A549 (cell line): ENCODE measurements around the gene PARP1. TPM values are rescaled to one million over a fixed set of nuclear protein-coding genes. Genes with fewer than 3 reads are reported as not detected.

Experiments used
- ATAC-seq, 2 experiments: fragments of 200-7000 bp in 1 of 2; fragments of >200 bp in 1 of 2; cut with Nextera tagmentation in 1 of 2; cut with Tn5 transposase in 1 of 2; 3 replicates each; pipeline versions ENCODE4 v1.8.0 to v1.9.1; 2018 to 2020; ENCODE audit warnings: mild to moderate bottlenecking in 1 of 2, moderate library complexity in 1 of 2
- CTCF ChIA-PET: fragments of 300-600 bp; sonication (Branson Sonifier 250); formaldehyde crosslinking; extraction: SDS; loops from one replicate; lab custom pipeline; 2021; ENCODE audit warnings: antibody characterized with exemption, inconsistent platforms; lab: Yijun Ruan, JAX
- POLR2A ChIA-PET: fragments of 350-600 bp; formaldehyde crosslinking; extraction: SDS; loops from one replicate; lab custom pipeline; 2021; ENCODE audit warnings: antibody characterized with exemption, inconsistent platforms; lab: Yijun Ruan, JAX
- DNase-seq, 2 experiments: peaks; one replicate each; pipeline versions ENCODE4 v3.0.0 to v3.0.0-alpha.2; 2011 to 2016; ENCODE audit warnings: low read depth in 1 of 2, low spot score in 1 of 2
- FAIRE-seq: peaks from 2 replicates; lab custom pipeline; 2011; peaks lifted over from hg19 to GRCh38; lab: Jason Lieb, UNC
- H3K27ac ChIP-seq, 2 experiments: fragments of >200 bp; sonication (Bioruptor Twin); formaldehyde crosslinking; 3 replicates each; pipeline ENCODE4 v1.5.1; 2016 to 2017
- H3K4me1 ChIP-seq: fragments of >200 bp; sonication (Bioruptor Twin); formaldehyde crosslinking; 3 replicates; pipeline ENCODE4 v1.6.1; 2016
- H3K4me2 ChIP-seq: fragments of >200 bp; sonication (Bioruptor Twin); formaldehyde crosslinking; 3 replicates; pipeline ENCODE4 v1.6.1; 2016
- H3K4me3 ChIP-seq: fragments of >200 bp; sonication (Bioruptor Twin); formaldehyde crosslinking; 3 replicates; pipeline ENCODE4 v1.5.1; 2016
- H3K9me3 ChIP-seq: fragments of >200 bp; sonication (Bioruptor Twin); formaldehyde crosslinking; 3 replicates; pipeline ENCODE4 v1.6.1; 2016
- CBX2 ChIP-seq: fragments of 200-600 bp; sonication (generic); IDR thresholded peaks from 2 replicates; pipeline ENCODE4 v1.6.1; 2016; ENCODE audit warnings: low read depth, mild to moderate bottlenecking, borderline replicate concordance
- CBX8 ChIP-seq: fragments of 200-600 bp; sonication (generic); IDR thresholded peaks from 2 replicates; pipeline ENCODE4 v1.6.1; 2016
- CEBPB ChIP-seq, 2 experiments: fragments of >200 bp in 1 of 2; sonication (Bioruptor Twin) in 1 of 2; formaldehyde crosslinking in 1 of 2; IDR thresholded peaks; 2 replicates each; pipeline ENCODE4 v1.6.1; 2012 to 2016
- CHD2 ChIP-seq: fragments of 150-350 bp; IDR thresholded peaks from 2 replicates; pipeline ENCODE4 v1.6.1; 2014; ENCODE audit warnings: low read length; ENCODE audit not compliant: partially characterized antibody
- EHF ChIP-seq: fragments of 250-450 bp; sonication (Bioruptor Pico); IDR thresholded peaks from 2 replicates; pipeline ENCODE4 v1.5.0; 2020; ENCODE audit warnings: mild to moderate bottlenecking
- EHMT2 ChIP-seq: fragments of 200-600 bp; sonication (generic); IDR thresholded peaks from 2 replicates; pipeline ENCODE4 v1.6.1; 2016; ENCODE audit warnings: antibody characterized with exemption, low read depth, mild to moderate bottlenecking, moderate library complexity
- EP300 ChIP-seq, 2 experiments: fragments of >200 bp; sonication (Bioruptor Twin); formaldehyde crosslinking; IDR thresholded peaks; 2 replicates in 1 of 2; 3 replicates in 1 of 2; pipeline ENCODE4 v1.6.1; 2016 to 2017
- ESRRA ChIP-seq: fragments of 150-350 bp; IDR thresholded peaks from 2 replicates; pipeline ENCODE4 v1.6.1; 2014; ENCODE audit warnings: mild to moderate bottlenecking, low read length, borderline replicate concordance
- FOSB ChIP-seq: fragments of 250-450 bp; sonication (Bioruptor Pico); IDR thresholded peaks from 2 replicates; pipeline ENCODE4 v1.5.0; 2020; ENCODE audit warnings: mild to moderate bottlenecking, moderate library complexity
- FOXS1 ChIP-seq: fragments of 250-450 bp; sonication (Bioruptor Pico); IDR thresholded peaks from 2 replicates; pipeline ENCODE4 v1.5.0; 2020; ENCODE audit warnings: mild to moderate bottlenecking, moderate library complexity
- GATA3 ChIP-seq: IDR thresholded peaks from 2 replicates; pipeline ENCODE4 v1.6.1; 2012; ENCODE audit warnings: borderline replicate concordance
- HOXA7 ChIP-seq: fragments of 250-450 bp; sonication (Bioruptor Pico); IDR thresholded peaks from 2 replicates; pipeline ENCODE4 v1.5.0; 2020; ENCODE audit warnings: mild to moderate bottlenecking, moderate library complexity
- HOXB13 ChIP-seq: fragments of 250-450 bp; sonication (Bioruptor Pico); IDR thresholded peaks from 2 replicates; pipeline ENCODE4 v1.5.0; 2020; ENCODE audit warnings: low read depth, mild to moderate bottlenecking, moderate library complexity
- JUNB ChIP-seq: fragments of >200 bp; sonication (Bioruptor Twin); formaldehyde crosslinking; IDR thresholded peaks from 2 replicates; pipeline ENCODE4 v1.6.1; 2016
- KDM5A ChIP-seq: fragments of 200-600 bp; sonication (generic); IDR thresholded peaks from 2 replicates; pipeline ENCODE4 v1.6.1; 2016; ENCODE audit warnings: antibody characterized with exemption, mild to moderate bottlenecking
- MAFK ChIP-seq: fragments of 450-650 bp; IDR thresholded peaks from 2 replicates; pipeline ENCODE4 v1.6.1; 2014; ENCODE audit not compliant: partially characterized antibody
- MAZ ChIP-seq: fragments of 150-350 bp; IDR thresholded peaks from 2 replicates; pipeline ENCODE4 v1.6.1; 2014; ENCODE audit warnings: antibody characterized with exemption, low read depth, low read length, borderline replicate concordance
- NFE2L2 ChIP-seq: fragments of 150-350 bp; conservative IDR thresholded peaks from 2 replicates; pipeline ENCODE4 v1.6.1; 2014; ENCODE audit warnings: low read length
- NR3C1 ChIP-seq: fragments of >200 bp; sonication (Bioruptor Twin); formaldehyde crosslinking; IDR thresholded peaks from 3 replicates; pipeline ENCODE4 v1.6.1; 2017
- PHF8 ChIP-seq: fragments of 200-600 bp; sonication (generic); IDR thresholded peaks from 2 replicates; pipeline ENCODE4 v1.6.1; 2016; ENCODE audit warnings: low read depth, mild to moderate bottlenecking, antibody characterized with exemption, moderate library complexity, borderline replicate concordance
- POLR2A ChIP-seq: IDR thresholded peaks from 2 replicates; pipeline ENCODE4 v1.6.1; 2012; ENCODE audit warnings: mild to moderate bottlenecking, low read length
- SMC3 ChIP-seq: fragments of >200 bp; sonication (Bioruptor Twin); formaldehyde crosslinking; IDR thresholded peaks from 3 replicates; pipeline ENCODE4 v1.6.1; 2018; ENCODE audit warnings: inconsistent platforms
- TFCP2L1 ChIP-seq: fragments of 250-450 bp; sonication (Bioruptor Pico); IDR thresholded peaks from 2 replicates; pipeline ENCODE4 v1.5.0; 2021; ENCODE audit warnings: mild to moderate bottlenecking
- ZC3H11A ChIP-seq: fragments of 450-650 bp; IDR thresholded peaks from 2 replicates; pipeline ENCODE4 v1.6.1; 2014; ENCODE audit warnings: antibody characterized with exemption, mild to moderate bottlenecking
- ZFP36 ChIP-seq: fragments of 450-650 bp; IDR thresholded peaks from 2 replicates; pipeline ENCODE4 v1.6.1; 2014; ENCODE audit warnings: borderline replicate concordance; ENCODE audit not compliant: partially characterized antibody
- WGBS: methylation state at CpG from one replicate; pipeline ENCODE4 v1.1.6; 2017; ENCODE audit errors: missing lambda C conversion rate; 5-methylcytosine and 5-hydroxymethylcytosine counted together
- polyA plus RNA-seq, 4 experiments: library from polyadenylated mRNA; depleted of rRNA in 3 of 4; stranded (reverse); fragments of >200 nt; fragmentation: RNase III in 1 of 4; extraction: RNeasy Plus Mini Kit Qiagen cat#74134 plus additional on column Dnase treatment in 1 of 4; gene quantifications; 2 replicates in 3 of 4; 3 replicates in 1 of 4; pipeline ENCODE4 v1.2.3, GENCODE V29; 2011 to 2017
- TF ChIP-seq, protein P1 (sequence below): fragments of 200-600 bp; sonication (generic); IDR thresholded peaks from 2 replicates; pipeline ENCODE4 v1.6.1; 2016; ENCODE audit warnings: antibody characterized with exemption, mild to moderate bottlenecking, moderate library complexity
- TF ChIP-seq, protein P2 (sequence below): IDR thresholded peaks from 2 replicates; pipeline ENCODE4 v1.6.1; 2012
- TF ChIP-seq, protein P3 (sequence below): fragments of >200 bp; sonication (Bioruptor Twin); formaldehyde crosslinking; IDR thresholded peaks from 2 replicates; pipeline ENCODE4 v1.6.1; 2016
- TF ChIP-seq, protein P4 (sequence below): IDR thresholded peaks from 2 replicates; pipeline ENCODE4 v1.6.1; 2012

The PARP1 gene
- polyA plus RNA-seq, 2 of the 4 experiments (the other 2 are of a cell fraction), result 125 to 134 TPM

DNA sequence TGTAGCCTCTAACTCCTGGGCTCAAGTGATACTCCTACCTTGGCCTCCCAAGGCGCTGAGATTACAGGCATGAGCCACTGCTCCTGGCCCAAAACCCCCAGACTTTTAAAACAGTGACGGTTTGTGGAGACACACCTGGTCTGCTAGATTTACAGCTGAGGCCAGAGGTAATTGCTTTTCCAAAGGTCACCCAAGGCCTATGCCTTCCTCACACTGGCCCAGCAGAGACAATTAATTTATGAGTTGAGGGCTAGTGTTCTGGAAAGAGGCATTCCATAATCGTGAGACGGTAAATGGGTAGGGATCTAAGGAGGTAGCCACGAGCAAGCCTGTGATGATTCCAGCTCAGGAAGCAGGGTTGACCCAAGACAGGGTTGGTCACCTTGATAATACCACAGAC, 12.4 kb upstream of the PARP1 start:
- ChIA-PET CTCF (interaction anchor here (1.4 to 6.1 kb wide), 3 partner anchors 10 to 128 kb away, joined by 4 to 36 read pairs (median 33); partner anchors contain the start of genes PARP1 and STUM), POLR2A (no interaction called here)
- WGBS, result 66% methylated on average over 5 of the region's 5 CpGs
- Histone ChIP-seq H3K9me3 (no peaks in the 10 kb centered on the region), H3K27ac (no peak overlapping the region), H3K4me2 (no peak overlapping the region), H3K4me1 (no peaks in the 10 kb centered on the region), H3K4me3 (no peak overlapping the region)
- FAIRE-seq, result no peak
- TF ChIP-seq EP300 (IDR thresholded peaks at IDR 0.05), result no peak
- TF ChIP-seq ZFP36, result no peak
- no peak for TF ChIP-seq GATA3
- no peak for TF ChIP-seq ESRRA
- no peak for TF ChIP-seq CBX2
- TF ChIP-seq EHMT2, result no peak
- TF ChIP-seq MAZ, result no peak
- TF ChIP-seq, protein P1, sequence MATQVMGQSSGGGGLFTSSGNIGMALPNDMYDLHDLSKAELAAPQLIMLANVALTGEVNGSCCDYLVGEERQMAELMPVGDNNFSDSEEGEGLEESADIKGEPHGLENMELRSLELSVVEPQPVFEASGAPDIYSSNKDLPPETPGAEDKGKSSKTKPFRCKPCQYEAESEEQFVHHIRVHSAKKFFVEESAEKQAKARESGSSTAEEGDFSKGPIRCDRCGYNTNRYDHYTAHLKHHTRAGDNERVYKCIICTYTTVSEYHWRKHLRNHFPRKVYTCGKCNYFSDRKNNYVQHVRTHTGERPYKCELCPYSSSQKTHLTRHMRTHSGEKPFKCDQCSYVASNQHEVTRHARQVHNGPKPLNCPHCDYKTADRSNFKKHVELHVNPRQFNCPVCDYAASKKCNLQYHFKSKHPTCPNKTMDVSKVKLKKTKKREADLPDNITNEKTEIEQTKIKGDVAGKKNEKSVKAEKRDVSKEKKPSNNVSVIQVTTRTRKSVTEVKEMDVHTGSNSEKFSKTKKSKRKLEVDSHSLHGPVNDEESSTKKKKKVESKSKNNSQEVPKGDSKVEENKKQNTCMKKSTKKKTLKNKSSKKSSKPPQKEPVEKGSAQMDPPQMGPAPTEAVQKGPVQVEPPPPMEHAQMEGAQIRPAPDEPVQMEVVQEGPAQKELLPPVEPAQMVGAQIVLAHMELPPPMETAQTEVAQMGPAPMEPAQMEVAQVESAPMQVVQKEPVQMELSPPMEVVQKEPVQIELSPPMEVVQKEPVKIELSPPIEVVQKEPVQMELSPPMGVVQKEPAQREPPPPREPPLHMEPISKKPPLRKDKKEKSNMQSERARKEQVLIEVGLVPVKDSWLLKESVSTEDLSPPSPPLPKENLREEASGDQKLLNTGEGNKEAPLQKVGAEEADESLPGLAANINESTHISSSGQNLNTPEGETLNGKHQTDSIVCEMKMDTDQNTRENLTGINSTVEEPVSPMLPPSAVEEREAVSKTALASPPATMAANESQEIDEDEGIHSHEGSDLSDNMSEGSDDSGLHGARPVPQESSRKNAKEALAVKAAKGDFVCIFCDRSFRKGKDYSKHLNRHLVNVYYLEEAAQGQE, result no peak
- TF ChIP-seq CHD2, result no peak
- no peak for TF ChIP-seq KDM5A
- TF ChIP-seq EHF (CRISPR knock-in tag), result no peak
- no peak for TF ChIP-seq FOXS1
- TF ChIP-seq, protein P2, sequence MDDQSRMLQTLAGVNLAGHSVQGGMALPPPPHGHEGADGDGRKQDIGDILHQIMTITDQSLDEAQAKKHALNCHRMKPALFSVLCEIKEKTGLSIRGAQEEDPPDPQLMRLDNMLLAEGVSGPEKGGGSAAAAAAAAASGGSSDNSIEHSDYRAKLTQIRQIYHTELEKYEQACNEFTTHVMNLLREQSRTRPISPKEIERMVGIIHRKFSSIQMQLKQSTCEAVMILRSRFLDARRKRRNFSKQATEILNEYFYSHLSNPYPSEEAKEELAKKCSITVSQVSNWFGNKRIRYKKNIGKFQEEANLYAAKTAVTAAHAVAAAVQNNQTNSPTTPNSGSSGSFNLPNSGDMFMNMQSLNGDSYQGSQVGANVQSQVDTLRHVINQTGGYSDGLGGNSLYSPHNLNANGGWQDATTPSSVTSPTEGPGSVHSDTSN, result no peak
- no peak for TF ChIP-seq TFCP2L1
- TF ChIP-seq HOXB13 (CRISPR knock-in tag), result no peak
- no peak for TF ChIP-seq MAFK
- TF ChIP-seq ZC3H11A, result no peak
- TF ChIP-seq SMC3, result no peak
- no peak for TF ChIP-seq CEBPB (IDR thresholded peaks at IDR 0.05)
- TF ChIP-seq NFE2L2, result no peak
- no peak for DNase-seq
- ATAC-seq, result no peak

DNA sequence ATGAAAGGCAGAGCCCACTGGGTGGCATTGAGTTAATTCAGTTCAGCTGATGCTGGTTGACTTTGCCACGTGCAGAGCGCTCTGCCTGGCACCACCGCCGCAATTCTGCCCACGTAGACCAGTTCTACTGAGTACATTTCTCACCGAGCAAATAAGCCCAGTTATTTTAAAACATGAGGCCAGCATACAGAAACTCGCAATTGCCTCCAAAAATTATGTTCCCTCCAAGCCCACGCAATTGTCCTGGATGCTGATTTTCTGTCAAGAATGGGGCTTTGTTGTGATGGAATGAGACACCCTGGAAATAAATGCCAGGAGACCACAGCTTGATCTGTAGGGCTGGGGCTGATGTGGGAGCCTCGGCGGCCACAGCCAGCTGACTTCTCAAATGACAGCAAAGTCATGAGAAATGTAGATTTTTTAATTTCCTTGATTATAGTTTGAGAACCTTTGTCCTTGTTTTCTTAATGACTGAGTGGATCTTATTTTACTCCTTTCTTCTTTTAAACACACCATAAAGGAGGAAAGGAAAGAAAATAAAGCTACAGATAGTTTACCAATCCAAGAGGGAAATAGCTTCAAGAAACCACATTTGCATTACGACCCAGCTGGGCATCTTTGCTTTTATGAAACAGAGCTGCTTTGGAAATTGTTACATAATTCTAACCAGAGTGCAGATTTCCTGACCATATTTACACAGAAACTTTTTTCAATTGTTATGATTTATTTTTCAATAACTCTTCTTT, 11.6 kb upstream of the PARP1 start:
- 65% methylated on average over 11 of the region's 11 CpGs for WGBS
- ChIA-PET POLR2A (no interaction called here), CTCF (interaction anchor here (6.1 kb wide), 1 partner anchor 11 kb away, joined by 33 read pairs; the partner anchor contains the start of gene PARP1)
- H3K27ac ChIP-seq, result no peak overlapping the region
- no peak overlapping the region for H3K4me3 ChIP-seq
- no peak for DNase-seq
- no peak for TF ChIP-seq FOXS1
- TF ChIP-seq, protein P3, sequence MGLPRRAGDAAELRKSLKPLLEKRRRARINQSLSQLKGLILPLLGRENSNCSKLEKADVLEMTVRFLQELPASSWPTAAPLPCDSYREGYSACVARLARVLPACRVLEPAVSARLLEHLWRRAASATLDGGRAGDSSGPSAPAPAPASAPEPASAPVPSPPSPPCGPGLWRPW, result no peak
- no peak for TF ChIP-seq CBX2
- TF ChIP-seq EHF (CRISPR knock-in tag), result no peak
- no peak for TF ChIP-seq CEBPB (IDR thresholded peaks at IDR 0.05)
- TF ChIP-seq TFCP2L1, result no peak
- TF ChIP-seq JUNB, result no peak
- no peak for TF ChIP-seq HOXA7
- TF ChIP-seq ZC3H11A, result no peak
- TF ChIP-seq, protein P4, sequence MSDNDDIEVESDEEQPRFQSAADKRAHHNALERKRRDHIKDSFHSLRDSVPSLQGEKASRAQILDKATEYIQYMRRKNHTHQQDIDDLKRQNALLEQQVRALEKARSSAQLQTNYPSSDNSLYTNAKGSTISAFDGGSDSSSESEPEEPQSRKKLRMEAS, result no peak
- no peak for TF ChIP-seq NR3C1
- no peak for TF ChIP-seq PHF8
- no peak for TF ChIP-seq POLR2A
- no peak for TF ChIP-seq CBX8
- no peak for TF ChIP-seq FOSB (CRISPR knock-in tag)
- H3K4me1 ChIP-seq, result no peaks in the 10 kb centered on the region
- no peak overlapping the region for H3K4me2 ChIP-seq
- no peaks in the 10 kb centered on the region for H3K9me3 ChIP-seq
- ATAC-seq, result no peak
- FAIRE-seq, result no peak
